Measurements from ENCODE around the gene NRROS. TPM values are rescaled to one million over a fixed set of nuclear protein-coding genes. Genes with fewer than 3 reads are reported as not detected.
A peak's percentile ranks its signal among the peaks of the same experiment; 100 is the strongest.

The NRROS gene
- total and polyA plus RNA-seq, 10 of the 15 experiments (the other 5 are each of a cell fraction or from before 2014, with no cell fraction given): 0.35 to 42.2 (median 12.6) TPM

GRCh38 chr3:196684548-196685407, 45.3 kb downstream of the NRROS start:
- 20% methylated on average over 24 of the region's 24 CpGs for WGBS (ENCODE audit: insufficient coverage, insufficient replicate concordance, low lambda C conversion rate, missing lambda C conversion rate)
- ChIA-PET SMC1A (ENCODE audit: uncharacterized antibody, unreplicated experiment) (interaction anchor here (0.6 to 5.0 kb wide), 17 partner anchors 13 to 434 kb away, joined by 3 to 72 read pairs (median 4); partner anchors contain the start of gene NRROS), POLR2A (interaction anchor here (0.6 to 2.5 kb wide), 7 partner anchors 10 to 550 kb away, joined by 3 to 10 read pairs (median 3); no protein-coding TSS in a partner anchor), CTCF (interaction anchor here (0.6 to 5.8 kb wide), 24 partner anchors 8 to 723 kb away, joined by 3 to 144 read pairs (median 4); partner anchors contain the start of genes NCBP2 and NRROS), RAD21 (ENCODE audit: unreplicated experiment) (interaction anchor here (0.6 to 3.2 kb wide), 14 partner anchors 22 to 190 kb away, joined by 3 to 50 read pairs (median 3); partner anchors contain the start of genes NRROS and PAK2)
- Histone ChIP-seq H3K9ac (ENCODE audit: control insufficient read depth, insufficient read depth, low read length) (no peak overlapping the region), H2AFZ (ENCODE audit: control insufficient read depth, low read depth, low read length) (peak overlapping the region; percentile 65), H3K27ac (ENCODE audit: control insufficient read depth, insufficient read depth) (no peak overlapping the region), H3K9me3 (replicated peaks; ENCODE audit: control insufficient read depth, insufficient read depth, low read length) (no peaks in the 10 kb centered on the region; the same call in 2 of the 3 replicates), H3K79me2 (ENCODE audit: control insufficient read depth, insufficient read depth, low read length) (no peaks in the 10 kb centered on the region), H4K20me1 (ENCODE audit: control insufficient read depth, insufficient read depth) (no peaks in the 10 kb centered on the region), H3K4me1 (ENCODE audit: control insufficient read depth, insufficient read depth, low read length) (no peaks in the 10 kb centered on the region; the same call in 1 of the 2 replicates), H3K36me3 (ENCODE audit: control insufficient read depth in 2 of 2, insufficient read depth in 2 of 2, low read length in 1 of 2) (no peaks in the 10 kb centered on the region), H3K4me3 (no peak overlapping the region), H3K4me2 (ENCODE audit: control insufficient read depth, insufficient read depth) (no peak overlapping the region), H3K27me3 (replicated peaks in 1 of 2; ENCODE audit: control insufficient read depth in 2 of 2, insufficient read depth in 2 of 2, low read length in 1 of 2) (no peaks in the 10 kb centered on the region)
- DNase-seq (ENCODE audit: low read depth, low spot score): peak; percentile 83
- no TSS peak for BruUV-seq (replicated peaks)
- peak; percentile 98 for ATAC-seq
- in situ Hi-C loops (cut with MboI): loop anchor here (5.0 kb wide), 1 partner anchor 77 kb away; no protein-coding TSS in a partner anchor
- peak; percentile 92 for FAIRE-seq
- intact Hi-C loops (cut with micrococcal nuclease; ENCODE audit: unreplicated experiment): loop anchor here (1.0 to 2.0 kb wide), 4 partner anchors 41 to 156 kb away; no protein-coding TSS in a partner anchor
- peak; percentile 69; the same call in 1 of the 2 replicates for TF ChIP-seq MAX (IDR thresholded peaks at IDR 0.05; ENCODE audit: low read depth, low read length)
- peak; percentile 90 to 91 for TF ChIP-seq IKZF2 (IDR thresholded peaks at IDR 0.05)
- TF ChIP-seq YY1 (IDR thresholded peaks at IDR 0.05; ENCODE audit: low read depth, low read length): peak; percentile 75
- TF ChIP-seq FOXK2 (IDR thresholded peaks at IDR 0.05): no peak
- TF ChIP-seq MEF2B (IDR thresholded peaks at IDR 0.05; ENCODE audit: partially characterized antibody, poor library complexity, severe bottlenecking): peak; percentile 85
- TF ChIP-seq JUNB (IDR thresholded peaks at IDR 0.05): peak; percentile 23; the same call in 1 of the 2 replicates
- TF ChIP-seq NFYB (IDR thresholded peaks at IDR 0.05; ENCODE audit: insufficient read depth, low read depth, low read length): peak; percentile 65; the same call in 1 of the 2 replicates
- TF ChIP-seq PAX8 (IDR thresholded peaks at IDR 0.05): no peak
- peak; percentile 65 for TF ChIP-seq CREB1 (IDR thresholded peaks at IDR 0.05; ENCODE audit: low read depth)
- TF ChIP-seq POU2F2 (IDR thresholded peaks at IDR 0.05; ENCODE audit: borderline replicate concordance, low read depth, low read length): peak; percentile 69; the same call in 2 of the 3 replicates
- TF ChIP-seq CTCF (IDR thresholded peaks at IDR 0.05 in 2 of 3, conservative IDR thresholded peaks at IDR 0.05 in 1 of 3; ENCODE audit: control insufficient read depth in 2 of 3, extremely low read depth in 1 of 3, insufficient read depth in 1 of 3, low read depth in 3 of 3, low read length in 3 of 3): peak; percentile 69 to 86 (median 83)
- TF ChIP-seq PKNOX1 (IDR thresholded peaks at IDR 0.05): peak; percentile 48; the same call in 1 of the 2 replicates
- TF ChIP-seq CEBPB (IDR thresholded peaks at IDR 0.05; ENCODE audit: borderline replicate concordance in 1 of 2, low read depth in 2 of 2, low read length in 2 of 2): no peak
- peak; percentile 75; the same call in 1 of the 2 replicates for TF ChIP-seq BCL11A (IDR thresholded peaks at IDR 0.05; ENCODE audit: low read depth, low read length)
- TF ChIP-seq RB1 (IDR thresholded peaks at IDR 0.05; ENCODE audit: borderline replicate concordance): peak; percentile 47; the same call in 1 of the 2 replicates
- TF ChIP-seq ETV6 (conservative IDR thresholded peaks at IDR 0.05 in 1 of 2, IDR thresholded peaks at IDR 0.05 in 1 of 2; ENCODE audit: borderline replicate concordance in 1 of 2, low read depth in 1 of 2): peak in 1 of 2 experiments; percentile 72; a peak in 1 of 4 replicates
- TF ChIP-seq CBFB (IDR thresholded peaks at IDR 0.05; ENCODE audit: low read depth): peak; percentile 88
- no peak for TF ChIP-seq NFYA (IDR thresholded peaks at IDR 0.05; ENCODE audit: borderline replicate concordance, low read depth, low read length)
- TF ChIP-seq RELA (IDR thresholded peaks at IDR 0.05; ENCODE audit: borderline replicate concordance, partially characterized antibody): peak; percentile 43

Measured in GM12878 (cell line).